ENCODE data around the gene SEPTIN7. TPM values are rescaled to one million over a fixed set of nuclear protein-coding genes. Genes with fewer than 3 reads are reported as not detected.

The SEPTIN7 gene
- total RNA-seq, 2 donors from 2014 or later: 23.1 to 56.3 TPM

DNA sequence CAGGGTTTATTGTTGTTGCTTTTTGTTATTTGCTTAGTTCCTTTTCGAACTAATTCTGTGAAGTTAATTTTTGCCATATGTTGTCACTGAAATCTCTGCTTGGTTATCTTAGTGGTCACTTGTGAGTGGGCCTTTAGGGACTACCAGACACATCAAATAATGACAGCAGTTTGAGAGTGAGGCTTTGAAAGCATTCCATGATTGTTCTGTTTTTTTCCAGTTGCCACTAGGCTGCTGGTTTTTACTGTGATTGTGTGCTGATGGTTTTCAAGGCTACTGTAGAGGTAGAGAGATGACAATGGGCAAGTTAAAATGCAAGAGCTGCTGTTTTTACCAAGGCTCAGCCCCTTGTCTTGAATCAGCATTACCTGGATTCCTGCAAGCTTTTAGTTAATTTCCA, 20.0 kb downstream of the SEPTIN7 start:
- intact Hi-C loops (cut with DNase I): no loop called here
- WGBS, 2 donors: 90 to 94% methylated on average over 1 of the region's 1 CpG
- ATAC-seq: no peak

DNA sequence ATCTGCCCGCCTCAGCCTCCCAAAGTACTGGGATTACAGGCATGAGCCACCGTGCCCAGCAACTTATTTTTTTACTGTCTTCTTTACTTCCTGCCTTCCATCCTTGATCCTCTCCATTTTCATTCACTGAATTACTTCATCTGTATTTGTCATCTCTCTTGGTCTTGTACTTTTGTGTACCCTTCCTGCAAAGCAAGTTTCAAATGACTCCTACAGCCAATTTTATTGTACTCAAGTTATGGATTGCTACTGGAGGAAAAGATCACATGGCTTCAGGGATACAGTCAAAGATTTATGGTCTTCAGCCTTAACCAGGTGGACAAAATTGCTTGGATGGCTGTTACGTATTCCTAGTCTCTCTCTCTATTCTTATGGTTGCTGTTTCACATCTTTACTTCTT, 22.6 kb downstream of the SEPTIN7 start:
- Histone ChIP-seq H3K4me1 (peaks cover 16% of the 10 kb centered on the region), H3K27me3 (no peaks in the 10 kb centered on the region), H3K27ac (no peak overlapping the region), H3K4me3 (no peak overlapping the region), H3K9me3 (no peaks in the 10 kb centered on the region), H3K36me3 (replicated peaks in 1 of 2; ENCODE audit: insufficient read depth in 1 of 2, low read depth in 2 of 2) (no peaks in the 10 kb centered on the region)
- 89 to 90% methylated on average over 3 of the region's 3 CpGs for WGBS, 2 donors
- DNase-seq: no peak
- intact Hi-C loops (cut with DNase I): no loop called here
- TF ChIP-seq POLR2A (IDR thresholded peaks at IDR 0.05): no peak
- TF ChIP-seq, protein P1, sequence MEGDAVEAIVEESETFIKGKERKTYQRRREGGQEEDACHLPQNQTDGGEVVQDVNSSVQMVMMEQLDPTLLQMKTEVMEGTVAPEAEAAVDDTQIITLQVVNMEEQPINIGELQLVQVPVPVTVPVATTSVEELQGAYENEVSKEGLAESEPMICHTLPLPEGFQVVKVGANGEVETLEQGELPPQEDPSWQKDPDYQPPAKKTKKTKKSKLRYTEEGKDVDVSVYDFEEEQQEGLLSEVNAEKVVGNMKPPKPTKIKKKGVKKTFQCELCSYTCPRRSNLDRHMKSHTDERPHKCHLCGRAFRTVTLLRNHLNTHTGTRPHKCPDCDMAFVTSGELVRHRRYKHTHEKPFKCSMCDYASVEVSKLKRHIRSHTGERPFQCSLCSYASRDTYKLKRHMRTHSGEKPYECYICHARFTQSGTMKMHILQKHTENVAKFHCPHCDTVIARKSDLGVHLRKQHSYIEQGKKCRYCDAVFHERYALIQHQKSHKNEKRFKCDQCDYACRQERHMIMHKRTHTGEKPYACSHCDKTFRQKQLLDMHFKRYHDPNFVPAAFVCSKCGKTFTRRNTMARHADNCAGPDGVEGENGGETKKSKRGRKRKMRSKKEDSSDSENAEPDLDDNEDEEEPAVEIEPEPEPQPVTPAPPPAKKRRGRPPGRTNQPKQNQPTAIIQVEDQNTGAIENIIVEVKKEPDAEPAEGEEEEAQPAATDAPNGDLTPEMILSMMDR (IDR thresholded peaks at IDR 0.05): no peak
- no peak for ATAC-seq

More for the DNA sequence above, 20.0 kb downstream of the SEPTIN7 start:
- H3K36me3 ChIP-seq (replicated peaks in 1 of 2; ENCODE audit: insufficient read depth in 1 of 2, low read depth in 2 of 2): no peaks in the 10 kb centered on the region
- no peak overlapping the region for H3K27ac ChIP-seq
- DNase-seq: no peak
- no peaks in the 10 kb centered on the region for H3K9me3 ChIP-seq
- TF ChIP-seq, protein P1 (IDR thresholded peaks at IDR 0.05): no peak
- no peak for TF ChIP-seq POLR2A (IDR thresholded peaks at IDR 0.05)
- H3K4me3 ChIP-seq: no peak overlapping the region
- H3K27me3 ChIP-seq: no peaks in the 10 kb centered on the region
- peaks cover 16% of the 10 kb centered on the region for H3K4me1 ChIP-seq

DNA sequence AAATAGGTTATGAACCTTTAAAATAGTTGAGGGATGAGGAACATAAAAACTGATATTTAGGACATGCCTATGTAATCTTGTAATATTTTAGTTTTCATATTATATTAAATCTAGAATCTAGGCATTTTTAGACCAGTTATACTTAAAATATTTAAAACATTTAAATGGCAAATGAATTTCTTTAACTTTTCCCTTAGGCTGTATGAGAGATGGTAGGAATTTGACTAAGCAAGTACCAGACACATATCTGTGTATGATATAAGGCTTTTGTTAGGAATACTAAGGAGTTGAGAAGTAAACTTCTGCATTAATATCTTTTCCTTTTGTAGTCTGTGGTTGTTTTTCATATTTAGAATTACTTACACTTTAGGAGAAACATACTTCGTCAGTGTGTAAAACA, 25.1 kb downstream of the SEPTIN7 start:
- DNase-seq (no peak), ATAC-seq (no peak)
- TF ChIP-seq POLR2A (IDR thresholded peaks at IDR 0.05): no peak
- TF ChIP-seq, protein P1 (IDR thresholded peaks at IDR 0.05): no peak
- H3K27me3 ChIP-seq: no peaks in the 10 kb centered on the region
- intact Hi-C loops (cut with DNase I): no loop called here
- no peak overlapping the region for H3K4me3 ChIP-seq
- no peaks in the 10 kb centered on the region for H3K9me3 ChIP-seq
- peaks cover 18% of the 10 kb centered on the region for H3K4me1 ChIP-seq
- 93 to 95% methylated on average over 1 of the region's 1 CpG for WGBS, 2 donors
- H3K27ac ChIP-seq: no peak overlapping the region
- no peaks in the 10 kb centered on the region for H3K36me3 ChIP-seq (replicated peaks in 1 of 2; ENCODE audit: insufficient read depth in 1 of 2, low read depth in 2 of 2)

DNA sequence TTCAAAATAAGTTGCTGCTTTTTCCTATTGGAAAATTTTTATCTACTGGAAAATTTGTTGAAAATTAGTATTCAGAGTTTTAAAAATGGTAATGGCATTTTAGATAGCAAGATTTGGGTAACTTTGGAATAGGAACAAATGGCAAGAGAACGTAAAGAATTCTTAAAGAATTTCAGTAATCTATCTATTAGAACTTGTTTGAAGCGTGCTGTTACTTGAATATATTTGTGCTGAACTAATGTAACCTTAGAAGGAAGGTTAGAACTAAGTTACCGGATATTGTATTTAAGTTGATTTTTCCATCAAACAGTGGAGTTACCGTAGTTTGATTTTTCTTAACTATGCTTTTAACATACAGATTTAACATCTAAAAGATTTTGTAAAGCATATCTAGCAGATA, 25.9 kb downstream of the SEPTIN7 start:
- ATAC-seq (no peak), DNase-seq (no peak)
- TF ChIP-seq, protein P1 (IDR thresholded peaks at IDR 0.05): no peak
- TF ChIP-seq POLR2A (IDR thresholded peaks at IDR 0.05): no peak
- 91 to 93% methylated on average over 4 of the region's 4 CpGs for WGBS, 2 donors
- Histone ChIP-seq H3K36me3 (replicated peaks in 1 of 2; ENCODE audit: insufficient read depth in 1 of 2, low read depth in 2 of 2) (no peaks in the 10 kb centered on the region), H3K27me3 (no peaks in the 10 kb centered on the region), H3K27ac (no peak overlapping the region), H3K9me3 (no peaks in the 10 kb centered on the region), H3K4me1 (peaks cover 26% of the 10 kb centered on the region), H3K4me3 (no peak overlapping the region)
- intact Hi-C loops (cut with DNase I): no loop called here

DNA sequence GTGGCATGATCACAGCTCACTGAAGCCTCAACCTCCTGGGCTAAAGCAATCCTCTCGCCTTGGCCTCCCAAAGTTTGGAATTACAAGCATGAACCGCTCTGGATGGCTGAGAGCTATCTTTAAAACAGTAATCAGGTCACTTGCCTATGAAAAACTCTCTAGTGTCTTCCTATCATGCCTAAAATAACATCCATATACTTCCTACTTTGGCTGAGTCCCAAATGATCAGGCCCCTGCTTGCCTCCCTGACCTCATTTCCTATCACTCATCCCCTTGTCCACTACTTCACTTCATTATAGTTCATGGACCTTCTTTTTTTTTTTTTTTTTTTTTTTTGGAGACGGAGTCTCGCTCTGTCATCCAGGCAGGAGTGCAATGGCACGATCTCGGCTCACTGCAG, 28.0 kb downstream of the SEPTIN7 start:
- intact Hi-C loops (cut with DNase I): no loop called here
- WGBS, 2 donors: 95 to 97% methylated on average over 6 of the region's 6 CpGs
- TF ChIP-seq, protein P1 (IDR thresholded peaks at IDR 0.05): no peak
- no peak for TF ChIP-seq POLR2A (IDR thresholded peaks at IDR 0.05)
- peaks cover 28% of the 10 kb centered on the region for H3K4me1 ChIP-seq
- no peak for ATAC-seq
- DNase-seq: no peak
- no peaks in the 10 kb centered on the region for H3K27me3 ChIP-seq
- no peaks in the 10 kb centered on the region for H3K36me3 ChIP-seq (replicated peaks in 1 of 2; ENCODE audit: insufficient read depth in 1 of 2, low read depth in 2 of 2)
- no peak overlapping the region for H3K27ac ChIP-seq
- H3K9me3 ChIP-seq: no peaks in the 10 kb centered on the region
- H3K4me3 ChIP-seq: no peak overlapping the region

Measured in body of pancreas (tissue), 4 donors.